Cerebellar nuclear complex (tissue), 1 donor: ENCODE measurements around the gene FAM228A.
"Not testable (repeated sequence)": the region's sequence is repeated elsewhere in the genome, so short reads cannot be mapped to it uniquely, and the experiment has no call there.

ENCODE experiments used
- DNase-seq, 2 experiments: peaks; one replicate each; lab custom pipeline; 2025; lab: John Stamatoyannopoulos, UW

The FAM228A gene

DNA sequence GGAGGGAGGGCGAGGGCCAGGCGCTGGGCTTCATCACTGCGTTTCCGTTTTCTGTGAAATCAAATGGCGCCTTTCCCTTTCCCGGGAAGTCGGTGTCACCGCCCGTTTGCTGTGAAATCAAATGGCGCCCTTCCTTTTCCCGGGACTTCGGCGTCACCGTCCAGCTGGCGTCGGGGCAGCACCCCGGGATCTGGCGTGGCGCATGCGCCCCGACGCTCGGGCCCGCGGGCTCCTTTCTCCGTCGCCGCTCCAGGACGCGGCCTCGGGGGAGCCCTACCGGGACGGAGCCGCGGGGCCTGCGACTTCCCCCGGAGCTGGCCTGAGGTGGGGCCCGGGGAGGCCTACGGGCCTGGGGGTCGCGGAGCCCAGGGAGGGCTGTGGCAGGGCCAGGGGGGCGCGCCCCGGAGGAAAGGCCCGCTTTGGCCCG lies at the start of gene FAM228A:
TSS of gene FAM228A (plus strand) at position 203 of the 427 bp plus-strand sequence. CDS start 428 bp downstream, outside the sequence.
- DNase-seq: no peak

DNA sequence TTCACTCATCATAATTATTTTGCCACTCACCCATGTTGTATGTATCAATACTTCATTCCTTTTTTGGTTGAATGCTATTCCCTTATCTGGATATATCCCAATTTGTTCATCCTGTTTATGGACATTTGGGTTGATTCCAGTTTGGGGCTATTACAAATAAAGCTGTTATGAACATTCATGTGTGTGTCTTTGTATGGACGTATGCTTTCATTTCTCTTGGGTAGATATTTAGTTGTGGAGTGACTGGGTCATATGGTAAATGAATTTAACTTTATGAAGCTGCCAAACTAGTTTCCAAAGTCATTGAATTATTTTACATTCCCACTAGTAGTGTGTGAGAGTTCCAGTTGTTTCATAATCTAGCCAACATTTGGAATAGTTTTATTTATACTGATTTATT lies 48.9 kb upstream of the FAM228A start:
- DNase-seq: no peak

DNA sequence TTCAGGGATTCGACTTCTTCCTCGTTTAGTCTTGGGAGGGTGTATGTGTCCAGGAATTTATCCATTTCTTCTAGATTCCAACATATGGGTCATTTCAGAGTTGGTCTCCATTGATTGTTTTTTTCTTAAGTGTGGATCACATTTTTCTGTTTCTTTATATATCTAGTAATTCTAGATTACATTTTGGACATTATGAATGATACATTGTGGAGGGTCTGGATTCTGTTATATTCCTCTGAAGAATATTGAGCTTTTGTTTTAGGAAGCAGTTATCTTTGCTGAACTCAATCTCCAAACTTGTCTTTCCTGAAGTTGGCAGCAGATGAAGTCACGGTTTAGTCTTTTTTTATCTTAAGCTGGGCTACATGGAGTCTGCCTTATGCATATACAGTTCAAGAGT lies 42.3 kb upstream of the FAM228A start:
- DNase-seq: no peak

DNA sequence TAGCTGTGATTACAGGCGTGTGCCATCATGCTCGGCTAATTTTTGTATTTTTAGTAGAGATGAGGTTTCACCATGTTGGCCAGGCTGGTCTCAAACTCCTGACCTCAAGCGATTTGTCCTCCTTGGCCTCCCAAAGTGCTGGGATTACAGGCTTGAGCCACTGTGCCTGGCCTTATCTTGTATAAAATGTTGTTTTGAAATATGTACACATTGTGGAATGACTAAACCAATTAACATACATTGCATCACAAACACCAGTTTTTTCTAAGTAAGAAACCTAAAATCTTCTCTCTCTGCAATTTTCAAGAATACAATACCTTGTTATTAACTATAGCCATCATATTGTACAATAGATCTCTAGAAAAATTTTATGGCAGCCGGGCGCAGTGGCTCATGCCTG lies 34.5 kb upstream of the FAM228A start:
- not testable (repeated sequence) for DNase-seq

DNA sequence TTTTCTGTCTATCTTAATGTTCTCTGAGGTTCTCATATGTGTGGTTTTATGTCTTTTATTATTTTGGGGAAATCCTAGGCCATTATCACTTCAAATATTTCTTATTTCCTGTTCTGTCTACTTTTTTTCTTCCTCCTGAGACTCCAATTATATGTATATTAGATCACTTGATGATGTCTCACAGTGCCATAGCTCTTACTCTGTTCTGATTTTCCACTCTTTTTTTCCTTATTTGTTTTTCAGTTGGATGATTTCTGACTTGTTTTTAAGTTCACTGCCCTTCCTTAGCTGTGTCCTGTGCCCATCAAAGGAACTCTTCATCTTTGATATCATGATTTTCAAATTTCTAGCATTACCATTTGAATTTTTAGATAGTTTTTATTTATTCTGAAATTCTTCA lies 27.5 kb upstream of the FAM228A start:
- DNase-seq: no peak

DNA sequence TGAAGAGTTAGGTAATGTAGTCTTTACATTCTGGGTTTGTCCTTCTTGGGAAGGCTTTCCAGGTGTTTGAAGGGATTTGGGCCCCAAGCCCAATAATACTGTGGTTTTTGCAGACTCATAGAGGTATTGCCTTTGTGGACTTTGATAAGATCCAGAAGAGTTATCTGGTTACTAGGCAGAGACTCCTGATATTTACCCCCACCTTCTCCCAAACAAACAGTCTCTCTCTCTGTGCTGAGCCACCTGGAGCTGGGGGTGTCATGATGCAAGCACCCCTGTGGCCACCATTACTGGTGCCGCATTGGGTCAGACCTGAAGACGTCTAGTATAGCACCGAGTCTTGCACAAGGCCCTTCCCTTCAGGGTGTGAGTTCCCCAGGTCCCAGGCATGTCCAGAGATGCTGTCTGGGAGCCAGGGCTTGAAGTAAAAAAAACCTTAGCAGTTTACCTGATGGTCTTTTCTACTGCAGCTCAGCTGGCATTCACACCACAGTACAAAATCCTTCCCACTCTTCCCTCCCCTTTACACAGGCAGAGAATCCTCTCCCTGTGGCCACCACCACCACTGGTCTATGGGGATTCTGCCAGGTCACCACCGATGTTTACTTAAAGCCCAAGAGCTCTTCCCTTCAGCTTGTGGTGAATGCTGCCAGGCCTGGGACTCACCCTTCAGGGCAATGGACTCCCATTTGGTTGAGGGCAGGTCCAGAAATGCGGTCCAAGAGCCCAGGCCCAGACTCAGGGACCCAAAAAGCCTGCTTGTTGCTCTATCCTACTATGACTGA lies 22.2 kb upstream of the FAM228A start:
- no peak for DNase-seq

DNA sequence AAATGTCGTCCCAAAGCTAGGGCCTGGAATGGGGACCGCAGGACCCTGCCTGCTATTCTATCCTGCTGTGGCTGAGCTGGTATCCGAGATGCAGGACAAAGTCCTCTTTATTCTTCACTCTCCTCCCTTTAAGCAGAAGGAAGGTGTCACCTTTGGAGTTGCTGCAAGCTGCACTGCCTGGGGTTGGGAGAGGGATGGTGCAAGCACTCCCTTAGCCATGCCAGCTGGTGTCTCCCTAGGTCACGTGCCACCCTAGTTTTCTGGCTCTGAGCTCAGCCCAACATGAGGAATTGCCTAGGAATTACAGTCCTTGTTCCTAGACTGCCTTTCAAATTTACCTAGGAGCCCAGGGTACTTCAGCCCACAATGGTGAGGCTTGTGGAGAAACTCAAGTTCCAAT lies 21.4 kb upstream of the FAM228A start:
- DNase-seq: no peak

DNA sequence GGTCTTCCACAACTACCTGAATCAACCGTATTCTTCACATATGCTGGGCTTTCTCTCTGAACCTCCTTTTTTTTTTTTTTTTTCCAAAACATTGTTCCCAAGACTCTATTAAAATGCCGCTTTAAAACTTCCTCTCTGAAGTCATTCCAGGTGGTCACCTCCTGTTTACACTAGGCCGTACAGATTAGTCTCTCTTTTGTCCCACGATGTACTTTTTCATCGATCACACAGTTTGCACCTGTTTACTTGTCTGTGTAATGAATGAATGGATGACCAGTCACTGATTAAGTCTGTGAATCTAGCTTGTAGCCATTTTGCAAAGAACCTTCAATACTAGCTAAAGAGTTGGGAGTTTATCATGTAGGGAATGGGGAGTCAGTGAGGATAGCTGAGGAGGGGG lies 16.7 kb upstream of the FAM228A start:
- no peak for DNase-seq

DNA sequence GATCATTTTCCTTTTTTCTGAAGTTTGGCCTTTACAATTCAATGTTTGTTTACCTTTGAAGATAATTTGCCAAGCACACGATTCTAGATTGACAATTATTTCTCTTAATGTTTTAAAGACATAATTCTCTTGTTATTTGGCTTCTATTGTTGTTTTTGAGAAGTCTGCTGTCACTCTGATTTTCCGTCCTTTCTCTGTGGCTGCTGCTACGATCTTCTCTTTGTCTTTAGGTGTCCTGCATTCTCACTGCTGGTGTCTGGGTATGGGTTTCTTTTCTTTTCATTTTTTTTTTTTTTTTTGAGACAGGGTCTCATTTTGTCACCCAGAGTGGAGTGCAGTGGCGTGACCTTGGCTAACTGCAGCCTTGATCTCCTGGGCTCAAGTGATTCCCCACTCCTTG lies 15.1 kb upstream of the FAM228A start:
- no peak for DNase-seq

DNA sequence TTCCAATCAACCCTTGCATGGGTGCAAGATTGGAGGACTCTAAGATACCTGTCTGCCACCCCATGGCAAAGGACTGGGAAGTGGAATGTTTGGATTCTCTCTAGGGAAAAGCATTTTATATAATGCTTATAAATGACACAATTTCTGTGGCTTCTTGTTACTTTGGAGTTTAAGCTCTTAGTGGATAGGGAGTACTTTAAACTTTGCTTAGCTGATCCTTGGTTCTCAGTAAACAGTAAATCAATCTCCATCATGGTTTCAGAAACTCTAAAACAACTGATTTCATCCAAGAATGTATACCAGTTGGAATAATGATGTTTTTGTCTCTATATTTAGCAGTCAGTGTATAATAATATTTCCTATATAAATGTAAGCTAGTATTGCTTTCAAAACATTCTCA lies 14.1 kb upstream of the FAM228A start:
- DNase-seq: no peak

DNA sequence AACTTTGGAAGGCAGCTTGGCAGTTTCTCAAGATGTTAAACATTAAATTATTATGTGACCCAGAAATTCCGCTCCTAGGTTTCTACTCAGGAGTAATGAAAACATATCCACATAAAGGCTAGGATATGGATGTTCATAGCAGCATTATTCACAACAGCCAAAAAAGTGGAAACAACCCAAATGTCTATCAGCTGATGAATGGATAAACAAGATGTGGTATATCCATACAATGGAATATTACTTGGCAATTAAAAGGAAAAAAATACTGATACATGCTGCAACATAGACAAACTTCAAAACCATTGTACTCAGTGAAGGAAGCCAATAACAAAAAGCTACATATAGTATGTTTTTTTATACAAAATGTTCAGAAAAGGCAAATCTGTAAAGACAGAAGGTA lies 12.4 kb upstream of the FAM228A start:
- no peak for DNase-seq

DNA sequence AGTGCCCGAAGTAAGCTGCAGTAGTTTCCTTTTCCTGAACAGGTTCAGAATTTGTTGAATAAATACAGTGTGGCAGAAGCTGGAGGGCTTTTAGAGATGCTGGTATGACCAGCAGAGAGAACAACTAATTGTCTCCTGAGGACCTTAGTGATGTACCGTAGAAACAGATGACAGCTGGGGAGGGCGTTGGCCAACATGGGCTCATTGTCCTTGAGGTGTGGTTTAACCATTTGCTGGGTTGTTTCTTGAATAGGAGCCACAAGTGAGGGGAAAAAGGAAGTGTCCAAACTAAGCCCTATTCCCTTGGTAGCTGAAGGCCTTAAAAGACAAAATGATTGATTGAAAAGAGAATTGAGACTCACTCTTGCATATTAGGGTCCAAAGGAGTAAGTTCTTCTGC lies 11.7 kb upstream of the FAM228A start:
- no peak for DNase-seq

DNA sequence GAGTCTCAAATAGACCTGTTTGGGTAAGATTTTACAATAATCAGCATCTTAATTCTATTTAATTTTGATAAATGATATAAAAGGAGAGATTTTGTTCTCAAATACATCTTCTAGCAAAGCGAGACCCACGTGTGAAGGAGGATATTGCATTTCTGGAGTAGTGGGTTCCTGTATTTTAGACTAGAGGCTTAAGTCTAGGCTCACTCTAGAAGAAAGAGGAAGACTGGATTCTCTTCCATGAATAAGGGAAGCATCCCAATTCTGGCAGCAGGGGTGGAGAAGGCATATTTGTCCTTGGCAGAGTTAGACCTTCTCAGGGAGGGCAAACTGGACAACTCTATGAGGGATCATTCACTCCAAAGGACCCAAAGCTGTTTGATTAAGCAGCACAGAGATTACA lies 11.3 kb upstream of the FAM228A start:
- DNase-seq: no peak

DNA sequence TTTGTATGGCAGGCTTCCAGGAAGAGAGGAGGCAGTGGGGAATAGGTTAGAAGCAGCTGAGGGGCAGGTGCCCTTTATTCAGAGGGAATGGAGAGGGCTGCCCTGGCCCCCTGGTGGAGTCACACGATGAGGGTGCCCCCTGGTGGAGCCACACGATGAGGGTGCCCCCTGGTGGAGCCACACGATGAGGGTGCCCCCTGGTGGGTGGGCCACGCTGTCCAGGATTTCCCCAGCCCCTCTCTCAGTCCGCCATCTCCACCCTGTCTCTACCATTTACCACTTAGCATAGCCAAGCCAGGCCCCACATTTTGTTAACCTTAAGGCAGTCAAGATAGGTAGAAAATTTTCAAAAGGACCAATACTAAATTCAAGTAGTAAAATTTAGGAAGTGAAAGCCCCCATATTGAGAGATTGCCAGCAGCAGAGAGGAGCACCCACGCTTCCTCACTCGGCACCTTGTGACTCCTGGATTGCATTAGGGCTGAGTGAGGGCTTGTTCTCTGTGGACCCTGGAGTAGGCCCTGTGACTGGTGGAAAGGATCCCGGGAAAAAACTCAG lies 10.4 kb upstream of the FAM228A start:
- DNase-seq: no peak

DNA sequence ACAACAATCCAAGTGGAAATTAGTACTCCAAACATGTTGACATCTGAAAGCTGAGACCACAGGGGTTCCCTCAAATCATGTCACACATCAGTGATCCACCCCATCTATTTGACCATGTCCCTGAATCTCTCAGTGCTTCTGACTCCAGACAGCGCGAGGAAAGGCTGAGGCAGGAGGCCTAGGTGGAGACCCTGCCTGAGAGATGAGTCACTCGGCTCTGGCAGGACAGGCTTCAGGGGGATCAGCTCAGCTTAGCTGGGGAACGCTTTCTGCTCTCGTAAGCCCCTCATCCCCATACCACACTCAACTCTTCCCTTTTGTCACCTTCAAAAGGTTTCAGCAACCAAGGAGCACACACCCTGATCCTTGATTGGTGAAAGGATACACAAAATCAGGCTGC lies 5.8 kb upstream of the FAM228A start:
- no peak for DNase-seq

DNA sequence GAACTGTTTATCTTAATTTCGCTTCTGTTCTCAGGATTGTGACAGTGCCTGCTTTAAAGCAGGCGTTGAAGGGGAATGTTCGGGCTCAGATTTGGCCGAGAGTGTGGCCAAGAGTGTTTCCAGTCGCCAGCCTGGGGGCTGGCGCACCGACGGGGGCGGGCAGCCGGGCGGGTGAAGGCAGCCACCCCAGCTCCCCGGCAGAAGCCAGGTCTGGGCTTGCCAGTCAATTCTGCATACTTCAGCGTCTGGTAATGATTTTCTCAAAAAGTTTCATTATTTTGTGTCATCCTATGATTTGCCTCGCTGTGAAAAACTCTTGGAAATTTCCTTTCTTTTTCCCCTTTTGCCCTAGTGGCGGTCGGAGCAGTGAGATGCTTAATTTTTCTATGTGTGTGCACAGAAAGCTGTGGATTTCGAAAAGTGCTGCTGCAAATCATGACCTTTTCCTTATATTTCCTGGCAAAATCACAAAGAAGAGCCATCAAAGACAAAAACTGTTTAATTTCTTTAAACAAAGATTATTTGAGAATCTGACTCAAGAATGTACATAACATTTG lies 856 bp downstream of the FAM228A start:
- no peak for DNase-seq

DNA sequence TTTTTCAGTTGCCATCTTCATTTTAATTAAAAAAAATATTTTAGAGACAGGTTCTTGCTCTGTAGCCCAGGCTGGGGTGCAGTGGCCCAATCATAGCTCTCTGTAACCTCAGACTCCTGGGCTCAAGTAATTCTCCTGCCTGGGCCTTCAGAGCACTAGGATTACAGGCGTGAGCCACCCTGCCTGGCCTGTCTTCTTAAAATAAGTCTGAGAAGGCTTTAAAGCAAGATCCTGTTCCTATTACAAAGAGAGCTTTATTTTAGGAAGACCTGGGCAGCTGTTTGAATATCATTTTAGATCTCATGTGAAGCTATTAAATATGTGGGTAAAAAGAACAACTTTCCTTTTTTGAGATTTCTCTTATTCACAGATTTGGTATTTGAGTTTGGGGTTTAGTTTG lies 1.5 kb downstream of the FAM228A start:
- DNase-seq: no peak

DNA sequence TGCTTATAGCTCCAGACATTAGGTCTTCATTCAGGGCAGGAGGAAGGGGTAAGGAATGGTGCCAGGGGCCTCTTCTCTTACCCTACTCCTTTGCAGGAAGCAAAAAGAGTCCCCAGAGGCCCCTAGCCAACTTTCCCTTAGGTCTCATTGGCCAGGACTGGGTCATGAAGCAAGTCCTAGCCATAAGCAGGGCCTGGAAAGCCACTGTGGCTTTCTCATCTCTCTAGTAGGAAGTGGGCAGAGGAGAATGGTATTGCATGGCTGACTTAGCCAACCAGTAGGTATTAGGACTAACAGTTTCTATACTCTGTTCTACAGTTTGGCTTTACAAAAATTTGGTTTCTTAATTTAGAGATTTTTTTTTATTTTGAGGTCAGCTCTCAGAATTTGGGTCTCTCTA lies 4.8 kb downstream of the FAM228A start:
- no peak for DNase-seq

DNA sequence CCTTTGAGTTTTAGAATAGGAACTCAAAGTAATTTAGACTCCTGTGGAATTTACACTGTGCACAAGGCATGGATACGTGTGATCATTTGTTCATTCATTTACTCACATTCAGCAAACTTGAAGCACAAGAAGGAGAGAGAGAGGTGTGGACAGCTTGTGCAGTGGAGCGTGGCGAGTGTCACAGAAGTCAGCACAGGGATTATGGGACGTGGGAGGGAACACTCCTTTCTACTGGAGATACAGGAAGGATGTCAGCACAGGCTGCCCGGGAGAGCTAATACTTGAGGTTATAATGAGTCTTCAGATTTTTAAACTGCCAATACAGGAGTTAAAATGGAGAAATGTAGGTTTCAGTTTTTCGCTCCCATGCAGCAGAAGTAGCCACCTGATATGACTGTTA lies 7.0 kb downstream of the FAM228A start:
- no peak for DNase-seq

DNA sequence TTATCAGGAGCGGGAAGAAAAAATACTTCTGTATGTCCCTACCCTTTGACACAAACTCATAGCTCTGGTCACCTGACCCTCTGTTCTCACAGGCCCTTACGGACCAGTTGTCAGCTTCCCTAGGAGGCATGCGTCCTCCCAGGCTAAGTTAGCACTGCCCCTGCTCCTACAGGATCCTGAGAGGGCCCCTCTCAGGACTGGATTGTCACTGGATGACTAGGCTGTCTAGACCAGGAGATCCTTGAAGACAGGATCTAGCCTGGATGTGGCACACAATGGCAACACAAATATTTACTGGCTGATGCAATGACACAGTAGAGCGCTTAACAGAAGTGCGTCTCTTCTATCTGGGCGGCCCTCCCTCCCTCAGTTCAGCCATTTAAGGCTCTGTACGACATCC lies 7.7 kb downstream of the FAM228A start:
- no peak for DNase-seq

DNA sequence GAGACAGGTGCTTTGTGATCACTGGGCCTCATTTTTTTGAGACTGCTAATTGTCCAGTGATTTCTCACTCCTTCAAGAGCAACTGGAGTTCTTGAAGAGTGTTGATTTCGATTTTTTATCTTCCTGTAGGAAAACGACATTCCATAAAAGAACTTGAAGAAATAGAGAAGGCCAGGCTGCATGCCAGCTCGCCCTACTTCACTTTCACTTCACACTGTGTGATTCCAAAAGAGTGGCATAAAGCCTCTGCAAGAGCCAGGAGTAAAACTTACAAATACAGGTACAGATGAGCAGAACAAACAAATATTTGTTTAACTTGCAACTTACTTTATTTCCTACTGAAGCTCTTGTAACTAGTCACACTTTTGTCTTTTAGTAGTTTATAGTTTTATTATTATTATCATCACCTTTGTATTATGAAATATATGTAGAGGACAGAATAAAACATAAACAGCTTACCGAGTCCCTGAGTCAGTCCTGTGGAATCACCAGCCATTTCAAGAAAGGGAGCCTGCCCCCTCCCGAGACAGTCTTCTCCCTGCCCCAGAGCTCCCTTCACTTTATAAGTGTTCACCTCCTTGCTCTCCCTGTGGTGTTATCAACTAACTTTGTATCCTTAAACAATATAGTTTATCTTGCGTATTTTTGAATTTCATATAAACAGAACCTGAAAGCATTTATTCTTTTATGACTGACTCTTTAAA lies 8.7 kb downstream of the FAM228A start:
- no peak for DNase-seq

DNA sequence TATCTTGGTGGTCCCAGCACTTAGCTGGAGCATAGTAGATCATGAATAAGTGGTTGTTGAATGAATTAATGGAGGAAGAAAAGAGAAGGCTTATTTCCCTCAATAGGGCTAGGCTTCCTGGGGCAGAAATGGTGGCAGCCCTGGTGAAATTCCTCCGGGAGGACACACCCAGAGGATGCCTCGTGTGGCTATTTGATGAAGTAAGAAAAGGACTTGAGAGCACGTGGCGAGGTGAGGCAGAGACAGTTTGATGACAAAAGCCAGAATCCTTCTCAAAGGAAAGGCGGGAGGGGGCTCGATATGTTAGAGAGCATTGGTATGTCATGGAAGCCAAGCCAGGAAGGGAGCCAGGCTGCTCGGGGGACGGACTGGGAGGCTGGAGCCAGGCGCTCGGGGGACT lies 14.7 kb downstream of the FAM228A start:
- no peak for DNase-seq

DNA sequence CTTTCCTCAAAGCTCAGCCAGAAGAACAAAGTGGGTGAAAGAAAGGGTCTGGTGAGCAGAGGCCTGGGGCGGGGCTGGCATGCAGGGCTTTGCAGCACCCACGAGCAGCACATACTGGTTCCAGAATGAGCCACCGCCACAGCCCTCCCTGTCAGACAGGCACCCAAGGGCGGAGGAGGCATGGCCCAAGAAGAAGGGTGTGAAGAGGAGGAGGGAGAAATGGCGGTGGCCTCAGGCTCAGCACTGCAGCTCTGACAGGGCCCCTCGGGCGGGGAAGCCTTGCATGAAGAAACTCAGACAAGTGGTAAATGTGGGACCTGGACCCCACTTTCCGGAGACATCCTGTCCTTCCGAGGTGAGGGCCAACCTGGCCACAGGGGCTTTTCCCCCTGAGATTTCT lies 15.7 kb downstream of the FAM228A start:
- DNase-seq: no peak
